Karpas-422 (cell line): ENCODE data around the gene DCDC1. TPM values are rescaled to one million over a fixed set of nuclear protein-coding genes. Genes with fewer than 3 reads are reported as not detected.
"Not testable (repeated sequence)": the region's sequence is repeated elsewhere in the genome, so short reads cannot be mapped to it uniquely, and the experiment has no call there.

Experiments used
- DNase-seq: peaks from one replicate; pipeline ENCODE4 v3.0.0-alpha.2; 2015
- H2AFZ ChIP-seq: fragments of 200-600 bp; sonication (generic); 2 replicates; pipeline ENCODE4 v1.6.1; 2014; ENCODE audit warnings: antibody characterized with exemption, low read length, mixed read lengths
- H3K27ac ChIP-seq: fragments of 200-600 bp; sonication (generic); 2 replicates; pipeline ENCODE4 v1.5.1; 2014; ENCODE audit warnings: mild to moderate bottlenecking, low read length, moderate library complexity
- H3K27me3 ChIP-seq: fragments of 200-600 bp; sonication (generic); 2 replicates; pipeline ENCODE4 v1.6.1; 2014; ENCODE audit warnings: low read length, mixed read lengths
- H3K36me3 ChIP-seq: fragments of 200-600 bp; sonication (generic); 2 replicates; pipeline ENCODE4 v1.6.1; 2014; ENCODE audit warnings: low read length, mixed read lengths; ENCODE audit not compliant: insufficient read depth
- H3K4me1 ChIP-seq: fragments of 200-600 bp; sonication (generic); 2 replicates; pipeline ENCODE4 v1.6.1; 2014; ENCODE audit warnings: mild to moderate bottlenecking, low read length, mixed read lengths
- H3K4me2 ChIP-seq: fragments of 200-600 bp; sonication (generic); 2 replicates; pipeline ENCODE4 v1.6.1; 2014; ENCODE audit warnings: low read length, low read depth, mild to moderate bottlenecking; ENCODE audit not compliant: poor library complexity, severe bottlenecking
- H3K4me3 ChIP-seq: fragments of 200-600 bp; sonication (generic); 2 replicates; pipeline ENCODE4 v1.5.1; 2014; ENCODE audit warnings: mild to moderate bottlenecking, antibody characterized with exemption, low read length, mixed read lengths
- H3K79me2 ChIP-seq: fragments of 200-600 bp; sonication (generic); 2 replicates; pipeline ENCODE4 v1.6.1; 2014; ENCODE audit warnings: mild to moderate bottlenecking, low read length, mixed read lengths
- H3K9ac ChIP-seq: fragments of 200-600 bp; sonication (generic); 2 replicates; pipeline ENCODE4 v1.6.0; 2014; ENCODE audit warnings: low read length
- H3K9me2 ChIP-seq: fragments of 200-600 bp; sonication (generic), shearing (Covaris generic); replicated peaks from 2 replicates; pipeline ENCODE4 v1.6.0; 2014; ENCODE audit warnings: mild to moderate bottlenecking, low read length, moderate library complexity; ENCODE audit not compliant: insufficient read depth
- H3K9me3 ChIP-seq: fragments of 300-700, 200-600 bp; sonication (generic); 2 replicates; pipeline ENCODE4 v1.6.1; 2014; ENCODE audit warnings: low read length, mixed read lengths
- H4K20me1 ChIP-seq: fragments of 200-600 bp; sonication (generic); 2 replicates; pipeline ENCODE4 v1.6.1; 2014; ENCODE audit warnings: mild to moderate bottlenecking, antibody characterized with exemption, low read length, low read depth; ENCODE audit not compliant: insufficient read depth
- total RNA-seq: library from RNA; depleted of rRNA; stranded (reverse); fragments of >200 nt; shearing (Covaris generic); gene quantifications from 2 replicates; pipeline ENCODE4 v1.2.3, GENCODE V29; 2014; ENCODE audit warnings: low replicate concordance

The DCDC1 gene
- total RNA-seq, 1 experiment from 2014 or later: not detected

- not testable (repeated sequence) for DNase-seq, H4K20me1 ChIP-seq, H3K4me3 ChIP-seq, H3K79me2 ChIP-seq, H2AFZ ChIP-seq, H3K9me2 ChIP-seq, H3K9me3 ChIP-seq, H3K4me1 ChIP-seq, H3K27ac ChIP-seq, H3K27me3 ChIP-seq, H3K4me2 ChIP-seq, H3K9ac ChIP-seq, H3K36me3 ChIP-seq
Measured at GRCh38 chr11:30947715-30948114, 421.8 kb downstream of the DCDC1 start.

- Histone ChIP-seq H3K9me3 (no peaks in the 10 kb centered on the region), H3K9ac (no peak overlapping the region), H3K79me2 (no peaks in the 10 kb centered on the region), H3K27me3 (no peaks in the 10 kb centered on the region), H3K4me3 (no peak overlapping the region), H3K4me1 (no peaks in the 10 kb centered on the region), H3K4me2 (no peak overlapping the region), H3K27ac (no peak overlapping the region), H2AFZ (no peak overlapping the region), H3K36me3 (no peaks in the 10 kb centered on the region), H4K20me1 (no peaks in the 10 kb centered on the region), H3K9me2 (no peaks in the 10 kb centered on the region)
- no peak for DNase-seq
Measured at GRCh38 chr11:30938810-30939209, 430.7 kb downstream of the DCDC1 start.

GRCh38 chr11:30938171-30938570, 431.4 kb downstream of the DCDC1 start:
- H3K9ac ChIP-seq: no peak overlapping the region
- H3K27ac ChIP-seq: no peak overlapping the region
- H3K4me1 ChIP-seq: no peaks in the 10 kb centered on the region
- H3K9me3 ChIP-seq: no peaks in the 10 kb centered on the region
- DNase-seq: no peak
- H3K9me2 ChIP-seq: no peaks in the 10 kb centered on the region
- no peaks in the 10 kb centered on the region for H3K36me3 ChIP-seq
- no peak overlapping the region for H3K4me2 ChIP-seq
- no peak overlapping the region for H2AFZ ChIP-seq
- no peaks in the 10 kb centered on the region for H3K79me2 ChIP-seq
- no peaks in the 10 kb centered on the region for H3K27me3 ChIP-seq
- H4K20me1 ChIP-seq: no peaks in the 10 kb centered on the region
- no peak overlapping the region for H3K4me3 ChIP-seq

GRCh38 chr11:30936491-30936890, 433.0 kb downstream of the DCDC1 start:
- Histone ChIP-seq H3K36me3 (no peaks in the 10 kb centered on the region), H3K4me2 (no peak overlapping the region), H3K9me3 (no peaks in the 10 kb centered on the region), H2AFZ (no peak overlapping the region), H3K27me3 (no peaks in the 10 kb centered on the region), H3K79me2 (no peaks in the 10 kb centered on the region), H3K4me3 (no peak overlapping the region), H3K9me2 (no peaks in the 10 kb centered on the region), H3K27ac (no peak overlapping the region), H3K9ac (no peak overlapping the region), H4K20me1 (no peaks in the 10 kb centered on the region), H3K4me1 (no peaks in the 10 kb centered on the region)
- DNase-seq: no peak

GRCh38 chr11:30935861-30936260, 433.7 kb downstream of the DCDC1 start:
- Histone ChIP-seq H3K9me3 (no peaks in the 10 kb centered on the region), H3K27me3 (no peaks in the 10 kb centered on the region), H2AFZ (no peak overlapping the region), H3K4me1 (no peaks in the 10 kb centered on the region), H3K4me2 (no peak overlapping the region), H4K20me1 (no peaks in the 10 kb centered on the region), H3K36me3 (no peaks in the 10 kb centered on the region), H3K27ac (no peak overlapping the region), H3K4me3 (no peak overlapping the region), H3K9ac (no peak overlapping the region), H3K9me2 (no peaks in the 10 kb centered on the region), H3K79me2 (no peaks in the 10 kb centered on the region)
- DNase-seq: no peak

GRCh38 chr11:30926130-30926529, 443.4 kb downstream of the DCDC1 start:
- Histone ChIP-seq H3K36me3 (no peaks in the 10 kb centered on the region), H3K4me1 (no peaks in the 10 kb centered on the region), H3K9ac (no peak overlapping the region), H3K9me2 (no peaks in the 10 kb centered on the region), H3K27ac (no peak overlapping the region), H3K4me3 (no peak overlapping the region), H2AFZ (no peak overlapping the region), H3K4me2 (no peak overlapping the region), H3K79me2 (no peaks in the 10 kb centered on the region), H3K27me3 (no peaks in the 10 kb centered on the region), H3K9me3 (no peaks in the 10 kb centered on the region), H4K20me1 (no peaks in the 10 kb centered on the region)
- DNase-seq: no peak

GRCh38 chr11:30921811-30922210, 447.7 kb downstream of the DCDC1 start:
- no peaks in the 10 kb centered on the region for H3K79me2 ChIP-seq
- no peak for DNase-seq

GRCh38 chr11:30919389-30920152, 450.0 kb downstream of the DCDC1 start:
- no peak overlapping the region for H3K27ac ChIP-seq
- H4K20me1 ChIP-seq: no peaks in the 10 kb centered on the region
- no peaks in the 10 kb centered on the region for H3K36me3 ChIP-seq
- no peaks in the 10 kb centered on the region for H3K4me1 ChIP-seq
- no peaks in the 10 kb centered on the region for H3K9me3 ChIP-seq
- no peak for DNase-seq
- H3K4me2 ChIP-seq: no peak overlapping the region
- H3K9me2 ChIP-seq: no peaks in the 10 kb centered on the region
- no peak overlapping the region for H2AFZ ChIP-seq
- no peaks in the 10 kb centered on the region for H3K27me3 ChIP-seq
- H3K4me3 ChIP-seq: no peak overlapping the region
- no peak overlapping the region for H3K9ac ChIP-seq
- H3K79me2 ChIP-seq: no peaks in the 10 kb centered on the region

More at GRCh38 chr11:30921811-30922210, 447.7 kb downstream of the DCDC1 start:
- Histone ChIP-seq H2AFZ (no peak overlapping the region), H3K27me3 (no peaks in the 10 kb centered on the region), H3K9ac (no peak overlapping the region), H3K36me3 (no peaks in the 10 kb centered on the region), H4K20me1 (no peaks in the 10 kb centered on the region), H3K9me3 (no peaks in the 10 kb centered on the region), H3K4me2 (no peak overlapping the region), H3K4me3 (no peak overlapping the region), H3K4me1 (no peaks in the 10 kb centered on the region), H3K9me2 (no peaks in the 10 kb centered on the region), H3K27ac (no peak overlapping the region)
